GM13976 (cell line): ENCODE measurements around the gene SIGLEC7.

Experiments
- DNase-seq: peaks from one replicate; pipeline ENCODE4 v3.0.0; 2012; ENCODE audit warnings: low spot score
- in situ Hi-C: fragments of 300-500 bp; cut with MboI; formaldehyde crosslinking; loops from one replicate; pipeline ENCODE4 v1.12.0; 2022; ENCODE audit warnings: low sequenced_read_pairs, mixed read lengths, inconsistent platforms; ENCODE audit not compliant: unreplicated experiment
- TF ChIP-seq, protein P1 (sequence below): IDR thresholded peaks from 2 replicates; pipeline ENCODE4 v1.5.1; 2012; ENCODE audit warnings: borderline replicate concordance, mild to moderate bottlenecking; ENCODE audit not compliant: insufficient read depth; ENCODE audit errors: extremely low read depth, missing control alignments, control extremely low read depth

The SIGLEC7 gene

DNA sequence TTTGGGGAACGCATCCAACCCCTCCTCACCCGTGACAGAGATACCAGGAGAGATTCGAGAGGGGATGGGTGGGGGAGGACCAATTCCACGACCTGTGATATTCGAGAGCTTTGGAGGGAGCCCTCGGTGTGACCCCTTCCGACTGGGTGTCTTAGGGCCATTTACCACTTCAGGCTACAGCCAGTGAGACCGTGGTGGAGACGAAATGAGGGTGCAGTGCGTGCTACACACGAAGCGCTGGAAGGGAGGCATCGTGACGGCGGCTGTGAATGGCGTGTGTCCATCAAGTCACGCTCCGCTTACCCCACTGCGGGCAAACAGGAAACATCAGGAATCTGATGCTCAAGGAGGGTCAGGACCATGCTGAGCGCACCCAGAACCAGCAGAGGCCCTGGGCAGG is 44.3 kb upstream of the SIGLEC7 start:
- in situ Hi-C loops, result no loop called here

DNA sequence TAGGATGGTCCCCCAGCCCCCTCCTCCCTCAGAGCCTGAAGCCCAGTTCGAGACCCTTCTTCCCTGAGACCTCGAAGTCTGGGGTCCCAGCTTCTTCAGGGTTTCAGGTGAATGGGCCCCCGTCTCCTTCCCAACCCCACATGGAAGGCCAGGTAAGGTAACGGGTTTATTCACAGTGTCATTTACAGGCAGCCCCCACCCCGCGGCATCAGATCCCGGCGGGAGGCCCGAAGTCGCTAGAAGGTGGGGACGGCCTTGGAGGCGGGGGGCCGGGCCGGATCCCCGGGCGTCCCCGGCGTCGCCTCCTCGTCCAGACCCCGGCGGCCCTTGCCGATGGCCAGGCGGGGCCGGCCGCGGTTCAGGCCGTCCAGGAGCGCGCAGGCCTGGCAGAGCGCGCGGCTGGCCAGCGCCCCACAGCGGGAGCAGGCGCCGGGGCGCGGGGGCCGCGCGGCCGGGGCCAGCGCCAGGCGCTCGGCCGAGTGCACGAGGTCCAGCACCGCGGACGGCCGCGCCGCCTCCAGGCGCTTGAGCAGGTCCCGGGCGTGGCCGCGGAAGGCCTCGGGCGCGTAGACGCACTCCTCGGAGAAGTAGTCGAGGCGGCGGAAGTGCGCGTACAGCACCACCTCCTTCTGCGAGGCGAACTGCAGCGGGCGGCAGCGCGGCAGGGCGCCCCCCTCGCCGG is 43.6 kb upstream of the SIGLEC7 start:
- no peak for DNase-seq
- TF ChIP-seq, protein P1, sequence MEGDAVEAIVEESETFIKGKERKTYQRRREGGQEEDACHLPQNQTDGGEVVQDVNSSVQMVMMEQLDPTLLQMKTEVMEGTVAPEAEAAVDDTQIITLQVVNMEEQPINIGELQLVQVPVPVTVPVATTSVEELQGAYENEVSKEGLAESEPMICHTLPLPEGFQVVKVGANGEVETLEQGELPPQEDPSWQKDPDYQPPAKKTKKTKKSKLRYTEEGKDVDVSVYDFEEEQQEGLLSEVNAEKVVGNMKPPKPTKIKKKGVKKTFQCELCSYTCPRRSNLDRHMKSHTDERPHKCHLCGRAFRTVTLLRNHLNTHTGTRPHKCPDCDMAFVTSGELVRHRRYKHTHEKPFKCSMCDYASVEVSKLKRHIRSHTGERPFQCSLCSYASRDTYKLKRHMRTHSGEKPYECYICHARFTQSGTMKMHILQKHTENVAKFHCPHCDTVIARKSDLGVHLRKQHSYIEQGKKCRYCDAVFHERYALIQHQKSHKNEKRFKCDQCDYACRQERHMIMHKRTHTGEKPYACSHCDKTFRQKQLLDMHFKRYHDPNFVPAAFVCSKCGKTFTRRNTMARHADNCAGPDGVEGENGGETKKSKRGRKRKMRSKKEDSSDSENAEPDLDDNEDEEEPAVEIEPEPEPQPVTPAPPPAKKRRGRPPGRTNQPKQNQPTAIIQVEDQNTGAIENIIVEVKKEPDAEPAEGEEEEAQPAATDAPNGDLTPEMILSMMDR, result no peak
- in situ Hi-C loops, result no loop called here

More for the DNA sequence above, 44.3 kb upstream of the SIGLEC7 start:
- TF ChIP-seq, protein P1, result no peak
- DNase-seq, result no peak

DNA sequence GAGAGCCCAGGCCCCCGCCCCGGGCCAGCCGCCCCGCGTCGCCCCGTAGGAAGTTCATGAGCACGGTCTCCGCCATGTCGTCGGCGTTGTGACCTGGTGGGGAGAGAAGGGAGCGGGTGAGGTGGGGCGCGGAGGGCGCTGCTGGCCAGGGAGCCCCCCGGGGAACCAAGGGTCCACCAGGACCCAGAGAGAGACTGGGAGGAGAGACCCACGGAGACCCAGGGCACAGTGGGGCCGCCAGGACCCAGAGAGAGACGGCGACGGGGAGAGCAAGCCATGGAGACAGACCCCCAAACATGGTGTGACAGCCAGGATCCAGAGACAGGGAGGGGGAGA is 43.1 kb upstream of the SIGLEC7 start:
- TF ChIP-seq, protein P1, result no peak
- in situ Hi-C loops, result no loop called here
- no peak for DNase-seq

DNA sequence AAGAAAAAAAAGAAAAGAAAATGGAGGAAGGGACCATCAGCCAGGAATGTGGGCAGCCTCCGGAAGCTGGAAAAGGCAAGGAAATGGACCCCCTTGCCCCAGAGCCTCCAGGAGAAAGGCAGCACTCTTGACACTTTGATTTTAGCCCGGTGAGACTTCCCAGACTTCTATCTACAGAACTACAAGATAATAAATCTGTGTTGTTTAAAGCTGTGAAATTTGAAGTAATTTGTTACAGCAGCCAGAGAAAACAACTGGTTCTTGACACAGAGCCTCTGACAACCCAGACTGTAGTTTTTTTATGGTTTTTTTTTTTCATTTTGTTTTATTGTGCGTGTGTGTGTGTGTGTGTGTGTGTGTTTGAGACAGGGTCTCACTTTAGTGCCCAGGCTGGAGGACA is 41.5 kb upstream of the SIGLEC7 start:
- DNase-seq, result no peak
- in situ Hi-C loops, result no loop called here
- TF ChIP-seq, protein P1, result no peak

DNA sequence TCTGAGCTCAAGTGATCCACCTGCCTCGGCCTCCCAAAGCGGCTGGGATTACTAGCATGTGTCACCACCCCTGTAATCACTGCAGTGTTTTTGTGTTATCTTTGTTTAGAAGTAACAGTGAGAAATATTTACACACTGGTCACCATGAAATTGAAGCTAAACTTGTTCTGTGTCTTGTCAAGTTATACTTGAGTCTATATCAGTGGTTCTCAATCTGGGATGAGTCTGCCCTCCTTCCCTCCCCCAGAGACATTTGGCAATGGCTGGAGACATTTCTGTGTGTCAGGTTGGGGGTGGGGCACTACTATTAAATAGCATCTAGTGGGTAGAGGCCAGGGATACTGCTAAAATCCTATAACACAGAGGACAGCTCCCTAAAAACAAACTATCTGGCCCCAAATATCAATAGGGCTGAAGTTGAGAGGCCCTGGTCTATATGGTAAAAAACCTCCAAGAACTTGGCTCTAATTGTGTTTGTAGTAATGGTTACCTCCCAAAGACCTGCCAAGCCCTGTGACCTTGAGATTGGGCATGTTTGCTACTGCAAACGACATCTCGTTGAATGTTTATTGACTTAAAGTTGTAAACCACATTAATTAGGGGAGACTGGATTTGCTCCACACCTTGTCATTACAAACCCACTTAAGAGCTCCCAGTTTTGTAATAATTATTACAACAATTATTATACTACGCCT is 40.8 kb upstream of the SIGLEC7 start:
- TF ChIP-seq, protein P1, result no peak
- DNase-seq, result no peak
- in situ Hi-C loops, result no loop called here

DNA sequence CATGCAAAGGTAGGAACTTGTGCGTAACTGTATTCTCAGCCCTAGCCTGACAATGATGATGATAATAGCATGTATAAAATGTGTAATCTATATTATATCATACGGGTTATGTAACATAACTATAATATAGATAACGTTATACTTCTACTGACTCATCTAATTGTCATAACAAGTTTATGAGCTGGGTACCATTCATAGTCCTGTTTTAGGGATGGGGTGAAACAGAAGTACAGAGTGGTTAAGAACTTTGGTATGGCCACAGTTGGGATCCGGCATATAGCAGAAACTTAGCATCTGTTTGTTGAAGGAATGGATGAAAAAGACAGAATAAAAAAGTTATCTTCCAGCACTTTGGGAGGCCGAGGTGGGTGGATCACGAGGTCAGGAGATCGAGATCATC is 39.1 kb upstream of the SIGLEC7 start:
- TF ChIP-seq, protein P1, result no peak
- in situ Hi-C loops, result no loop called here
- DNase-seq, result no peak
